Heart right ventricle (tissue), 16 donors: ENCODE data around the gene COA8. TPM values are rescaled to one million over a fixed set of nuclear protein-coding genes. Genes with fewer than 3 reads are reported as not detected.

Experiments used
- ATAC-seq, 8 donors: fragments of 200-7000 bp; cut with Tn5 transposase; one replicate each; pipeline ENCODE4 v1.9.1; 2020; ENCODE audit warnings: mild to moderate bottlenecking in 8 of 8, moderate library complexity in 8 of 8, moderate number of reproducible peaks in 1 of 8
- DNase-seq, 2 donors: peaks; one replicate each; pipeline ENCODE4 v3.0.0-alpha.2; 2020
- H3K27ac ChIP-seq, 10 donors: fragments of 200-600 bp; sonication (generic) in 2 of 10; one replicate each; pipeline versions ENCODE4 v1.5.0 to v1.8.0; 2020 to 2022; ENCODE audit warnings: mild to moderate bottlenecking in 3 of 10
- H3K27me3 ChIP-seq, 7 donors: fragments of 200-600 bp; one replicate each; pipeline ENCODE4 v1.8.0; 2021 to 2022; ENCODE audit warnings: mild to moderate bottlenecking in 2 of 7
- H3K36me3 ChIP-seq, 9 donors: fragments of 200-600 bp; sonication (generic) in 1 of 9; one replicate each; pipeline versions ENCODE4 v1.5.0 to v1.8.0; 2020 to 2022; ENCODE audit warnings: mild to moderate bottlenecking in 2 of 9
- H3K4me1 ChIP-seq, 9 donors: fragments of 200-600 bp; sonication (generic) in 1 of 9; one replicate each; pipeline versions ENCODE4 v1.5.0 to v1.8.0; 2020 to 2022; ENCODE audit warnings: mild to moderate bottlenecking in 4 of 9
- H3K4me3 ChIP-seq, 10 donors: fragments of 200-600 bp; sonication (generic) in 2 of 10; one replicate each; pipeline versions ENCODE4 v1.5.0 to v1.8.0; 2020 to 2022; ENCODE audit warnings: mild to moderate bottlenecking in 7 of 10, moderate library complexity in 2 of 10
- H3K9me3 ChIP-seq, 11 donors: fragments of 200-600 bp in 10 of 11; sonication (generic) in 2 of 11; one replicate each; pipeline versions ENCODE4 v1.5.0 to v1.8.0; 2013 to 2022; ENCODE audit warnings: mild to moderate bottlenecking in 2 of 11, control low read depth in 1 of 11, moderate library complexity in 1 of 11
- CTCF ChIP-seq, 9 donors: fragments of 200-600 bp; sonication (generic) in 2 of 9; IDR thresholded peaks; one replicate each; pipeline versions ENCODE4 v1.5.0 to v1.8.0; 2021 to 2022; ENCODE audit warnings: antibody characterized with exemption in 9 of 9, mild to moderate bottlenecking in 5 of 9, moderate library complexity in 1 of 9
- WGBS, 2 donors: extraction: QIAGEN DNeasy Blood & Tissue Kit; methylation state at CpG; one replicate each; pipeline ENCODE4 v1.1.7; 2013; ENCODE audit warnings: inconsistent platforms in 1 of 2; 5-methylcytosine and 5-hydroxymethylcytosine counted together
- intact Hi-C, 10 donors: fragments of 100-400 bp; cut with DNase I; formaldehyde crosslinking; loops; one replicate each; pipeline versions ENCODE4 v1.11.1 to v1.14.2; 2022
- polyA plus RNA-seq, 2 donors: library from polyadenylated mRNA; stranded (reverse); fragments of 200-250 nt; gene quantifications; one replicate each; pipeline ENCODE4 v1.2.3, GENCODE V29; 2013
- total RNA-seq, 10 donors: library from RNA; stranded (reverse); fragmentation: NEBNext Ultra II Directional in 3 of 10; extraction: Animal tissue kit (Norgen Biotek cat#: 25700) in 3 of 10; gene quantifications; one replicate each; pipeline versions ENCODE4 v1.2.1 to v1.2.4, GENCODE V29; 2021 to 2023
- donor health status: Arrhythmogenic right ventricular cardiomyopathy.
- donor health status: ischemic (EF 13 %, LVEDD 7.1; RV severe dilation, severe dysfunction).
- donor health status: healthy with polysubstance abuse.
- donor health status: DM: no; HTN: yes; CAD: no.
- donor health status: DM: no; HTN: no; CAD: no.
- donor health status: ischemic (EF 25% LVEDD 6.9; RV normal size, moderate dysfunction).
- donor health status: ischemic (EF 25% LVEDD 5.7; RV mildly dilated, moderate dysfunction).
- donor health status: healthy.
- donor health status: DM: yes; HTN: yes; CAD: no.
- donor health status: Ischemic cardiomyopathy.
- donor health status: ischemic (EF 35%, LVEDD 5.7; RV mildly dilated, moderate dysfunction).
- donor health status: nonischemic (EF 11% LVEDD 7.7; RV severe dilation, severe dysfunction).
- donor health status: DM: yes; HTN: yes; CAD: no.
- donor health status: PGD.
- donor health status: ischemic (EF 29% LVEDD 5.4; RV normal size, mild dysfunction).
- donor health status: nonischemic (EF 23%, LVEDD 6.1; RV moderate dilation, normal function).

COA8 gene
- total and polyA plus RNA-seq, 12 donors: 33.3 to 141 (median 43.8) TPM

- no peak for DNase-seq
- no peak overlapping the region for H3K27ac ChIP-seq
- no peak for ATAC-seq
Measured at GRCh38 chr14:103532216-103533136, 30.3 kb upstream of the COA8 start.

DNA sequence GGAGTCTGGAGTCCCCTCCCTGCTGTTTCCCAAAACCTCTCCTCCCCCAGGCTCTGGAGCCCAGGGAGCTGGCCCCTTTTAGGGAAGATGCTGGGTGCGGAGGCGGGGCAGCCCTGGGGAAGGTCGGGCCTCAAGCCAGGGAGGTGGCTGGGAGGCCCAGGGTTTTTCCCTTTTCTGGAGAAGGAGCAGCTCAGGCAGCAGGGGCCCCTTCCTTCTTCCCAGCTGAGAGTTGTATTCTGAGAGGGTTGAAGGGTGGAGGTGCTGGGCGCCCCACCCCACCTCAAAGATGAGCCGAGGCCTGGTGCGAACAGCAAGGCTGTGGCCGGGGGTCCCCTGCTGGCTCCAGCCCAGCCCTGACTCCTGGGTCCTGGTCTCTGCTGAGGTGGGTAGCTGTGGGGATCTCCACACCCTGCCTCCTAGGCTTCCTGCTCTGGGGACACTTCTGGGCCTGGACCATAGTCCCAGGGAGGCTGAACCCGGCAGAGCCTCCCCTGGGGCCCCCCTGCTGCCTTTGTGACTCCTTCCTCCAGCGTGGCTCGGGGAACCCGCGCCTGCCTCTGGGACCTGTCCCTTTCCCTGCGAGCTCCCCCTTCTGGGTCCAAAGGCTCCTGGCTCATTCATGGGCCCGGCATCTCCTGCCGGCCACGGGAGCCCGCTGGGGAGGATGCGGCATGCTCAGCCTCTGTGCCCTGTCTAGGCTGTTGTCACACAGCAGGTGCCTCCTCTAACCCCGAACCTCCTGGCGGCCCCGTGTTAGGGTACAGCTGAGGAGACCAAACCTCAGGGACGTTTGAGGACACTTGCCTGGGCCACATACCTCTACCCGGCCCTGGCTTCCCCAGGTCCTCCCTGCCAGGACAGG is 29.4 kb upstream of the COA8 start:
- no peak overlapping the region for H3K4me3 ChIP-seq
- no peak for DNase-seq
- 77 to 84% methylated on average over 23 of the region's 23 CpGs for WGBS, 2 donors

More at GRCh38 chr14:103532216-103533136, 30.3 kb upstream of the COA8 start:
- H3K9me3 ChIP-seq: no peaks in the 10 kb centered on the region
- H3K36me3 ChIP-seq: peaks cover 0 to 31% (median 0%) of the 10 kb centered on the region in 9 donors
- H3K4me1 ChIP-seq: peaks cover 11 to 37% (median 29%) of the 10 kb centered on the region in 9 donors
- TF ChIP-seq CTCF (IDR thresholded peaks at IDR 0.05): no peak
- no peak overlapping the region for H3K4me3 ChIP-seq
- no peaks in the 10 kb centered on the region for H3K27me3 ChIP-seq
- WGBS, 2 donors: 91 to 96% methylated on average over 27 to 32 of the region's 32 CpGs
- intact Hi-C loops: no loop called here

GRCh38 chr14:103533999-103534575 is 28.7 kb upstream of the COA8 start:
- Histone ChIP-seq H3K4me1 (peaks cover 11 to 33% (median 31%) of the 10 kb centered on the region in 9 donors), H3K9me3 (no peaks in the 10 kb centered on the region), H3K27me3 (no peaks in the 10 kb centered on the region), H3K27ac (peak overlapping the region in 2 of 10 donors; percentile 3 to 12), H3K36me3 (peaks cover 0 to 31% (median 0%) of the 10 kb centered on the region in 9 donors), H3K4me3 (no peak overlapping the region)
- no peak for TF ChIP-seq CTCF (IDR thresholded peaks at IDR 0.05)
- ATAC-seq: no peak
- intact Hi-C loops: no loop called here
- DNase-seq: no peak
- 82 to 84% methylated on average over 25 of the region's 25 CpGs for WGBS, 2 donors

More for the DNA sequence above, 29.4 kb upstream of the COA8 start:
- peaks cover 0 to 31% (median 0%) of the 10 kb centered on the region in 9 donors for H3K36me3 ChIP-seq
- TF ChIP-seq CTCF (IDR thresholded peaks at IDR 0.05): no peak
- intact Hi-C loops: no loop called here
- H3K9me3 ChIP-seq: no peaks in the 10 kb centered on the region
- no peaks in the 10 kb centered on the region for H3K27me3 ChIP-seq
- no peak for ATAC-seq
- peak overlapping the region in 1 of 10 donors; percentile 12 for H3K27ac ChIP-seq
- H3K4me1 ChIP-seq: peaks cover 8 to 30% (median 26%) of the 10 kb centered on the region in 9 donors
